A549 (cell line): ENCODE measurements around the gene MCFD2.

Experiments
- BHLHE40 ChIP-seq: IDR thresholded peaks from 2 replicates; pipeline ENCODE4 v1.6.1; 2012; ENCODE audit warnings: low read depth, low read length, inconsistent platforms
- NR3C1 ChIP-seq: fragments of >200 bp; sonication (Bioruptor Twin); formaldehyde crosslinking; IDR thresholded peaks from 3 replicates; pipeline ENCODE4 v1.6.1; 2017
- PHF8 ChIP-seq: fragments of 200-600 bp; sonication (generic); IDR thresholded peaks from 2 replicates; pipeline ENCODE4 v1.6.1; 2016; ENCODE audit warnings: low read depth, mild to moderate bottlenecking, antibody characterized with exemption, moderate library complexity, borderline replicate concordance
- POLR2A ChIP-seq: IDR thresholded peaks from 2 replicates; pipeline ENCODE4 v1.6.1; 2012; ENCODE audit warnings: mild to moderate bottlenecking, low read length
- RAD21 ChIP-seq, 2 experiments: fragments of >200 bp in 1 of 2; sonication (Bioruptor Twin) in 1 of 2; formaldehyde crosslinking in 1 of 2; IDR thresholded peaks in 1 of 2; conservative IDR thresholded peaks in 1 of 2; 2 replicates in 1 of 2; 3 replicates in 1 of 2; pipeline ENCODE4 v1.6.1; 2012 to 2018; ENCODE audit warnings: inconsistent platforms in 1 of 2
- RFX5 ChIP-seq: fragments of 450-650 bp; IDR thresholded peaks from 2 replicates; pipeline ENCODE4 v1.7.1; 2014; ENCODE audit warnings: antibody characterized with exemption, mild to moderate bottlenecking, moderate library complexity
- TP53 ChIP-seq: fragments of 250-450 bp; sonication (Bioruptor Pico); IDR thresholded peaks from 2 replicates; pipeline ENCODE4 v1.5.0; 2021; ENCODE audit warnings: mild to moderate bottlenecking, moderate library complexity
- TF ChIP-seq, protein P1 (sequence below): fragments of >200 bp; sonication (Bioruptor Twin); formaldehyde crosslinking; IDR thresholded peaks from 3 replicates; pipeline ENCODE4 v1.5.1; 2016
- TF ChIP-seq, protein P2 (sequence below): fragments of 250-450 bp; sonication (Bioruptor Pico); IDR thresholded peaks from 2 replicates; pipeline ENCODE4 v1.5.0; 2021; ENCODE audit warnings: mild to moderate bottlenecking, moderate library complexity, borderline replicate concordance
- TF ChIP-seq, protein P3 (sequence below): fragments of >200 bp; sonication (Bioruptor Twin); formaldehyde crosslinking; IDR thresholded peaks from 3 replicates; pipeline ENCODE4 v1.6.1; 2016

DNA sequence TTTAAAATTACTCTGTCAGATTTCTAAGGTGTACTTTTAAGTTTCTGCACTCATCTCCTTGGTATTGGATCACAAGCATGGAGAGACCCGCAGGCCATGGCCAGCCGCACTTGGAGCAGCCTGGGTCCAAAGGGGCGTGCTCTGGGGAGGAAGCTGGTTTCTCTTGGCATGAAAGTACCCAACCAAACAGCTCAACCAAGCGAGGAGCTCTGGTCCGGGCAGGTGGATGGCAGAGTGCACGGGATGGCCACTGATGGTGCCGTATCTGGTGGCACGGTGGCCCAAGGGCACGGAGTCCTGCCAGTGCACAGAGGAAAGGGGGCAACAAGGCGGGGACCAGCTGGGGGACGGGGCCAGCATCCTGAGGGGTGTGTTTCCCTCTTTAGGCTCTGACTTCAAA, 32.2 kb upstream of the MCFD2 start:
- TF ChIP-seq POLR2A: no peak
- TF ChIP-seq RFX5: no peak
- no peak for TF ChIP-seq PHF8
- no peak for TF ChIP-seq NR3C1
- TF ChIP-seq, protein P1, sequence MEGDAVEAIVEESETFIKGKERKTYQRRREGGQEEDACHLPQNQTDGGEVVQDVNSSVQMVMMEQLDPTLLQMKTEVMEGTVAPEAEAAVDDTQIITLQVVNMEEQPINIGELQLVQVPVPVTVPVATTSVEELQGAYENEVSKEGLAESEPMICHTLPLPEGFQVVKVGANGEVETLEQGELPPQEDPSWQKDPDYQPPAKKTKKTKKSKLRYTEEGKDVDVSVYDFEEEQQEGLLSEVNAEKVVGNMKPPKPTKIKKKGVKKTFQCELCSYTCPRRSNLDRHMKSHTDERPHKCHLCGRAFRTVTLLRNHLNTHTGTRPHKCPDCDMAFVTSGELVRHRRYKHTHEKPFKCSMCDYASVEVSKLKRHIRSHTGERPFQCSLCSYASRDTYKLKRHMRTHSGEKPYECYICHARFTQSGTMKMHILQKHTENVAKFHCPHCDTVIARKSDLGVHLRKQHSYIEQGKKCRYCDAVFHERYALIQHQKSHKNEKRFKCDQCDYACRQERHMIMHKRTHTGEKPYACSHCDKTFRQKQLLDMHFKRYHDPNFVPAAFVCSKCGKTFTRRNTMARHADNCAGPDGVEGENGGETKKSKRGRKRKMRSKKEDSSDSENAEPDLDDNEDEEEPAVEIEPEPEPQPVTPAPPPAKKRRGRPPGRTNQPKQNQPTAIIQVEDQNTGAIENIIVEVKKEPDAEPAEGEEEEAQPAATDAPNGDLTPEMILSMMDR: no peak
- TF ChIP-seq BHLHE40: no peak
- no peak for TF ChIP-seq TP53 (CRISPR knock-in tag)
- no peak for TF ChIP-seq RAD21 (conservative IDR thresholded peaks at IDR 0.05 in 1 of 2, IDR thresholded peaks at IDR 0.05 in 1 of 2)
- TF ChIP-seq, protein P2, sequence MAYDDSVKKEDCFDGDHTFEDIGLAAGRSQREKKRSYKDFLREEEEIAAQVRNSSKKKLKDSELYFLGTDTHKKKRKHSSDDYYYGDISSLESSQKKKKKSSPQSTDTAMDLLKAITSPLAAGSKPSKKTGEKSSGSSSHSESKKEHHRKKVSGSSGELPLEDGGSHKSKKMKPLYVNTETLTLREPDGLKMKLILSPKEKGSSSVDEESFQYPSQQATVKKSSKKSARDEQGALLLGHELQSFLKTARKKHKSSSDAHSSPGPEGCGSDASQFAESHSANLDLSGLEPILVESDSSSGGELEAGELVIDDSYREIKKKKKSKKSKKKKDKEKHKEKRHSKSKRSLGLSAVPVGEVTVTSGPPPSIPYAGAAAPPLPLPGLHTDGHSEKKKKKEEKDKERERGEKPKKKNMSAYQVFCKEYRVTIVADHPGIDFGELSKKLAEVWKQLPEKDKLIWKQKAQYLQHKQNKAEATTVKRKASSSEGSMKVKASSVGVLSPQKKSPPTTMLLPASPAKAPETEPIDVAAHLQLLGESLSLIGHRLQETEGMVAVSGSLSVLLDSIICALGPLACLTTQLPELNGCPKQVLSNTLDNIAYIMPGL: no peak
- TF ChIP-seq, protein P3, sequence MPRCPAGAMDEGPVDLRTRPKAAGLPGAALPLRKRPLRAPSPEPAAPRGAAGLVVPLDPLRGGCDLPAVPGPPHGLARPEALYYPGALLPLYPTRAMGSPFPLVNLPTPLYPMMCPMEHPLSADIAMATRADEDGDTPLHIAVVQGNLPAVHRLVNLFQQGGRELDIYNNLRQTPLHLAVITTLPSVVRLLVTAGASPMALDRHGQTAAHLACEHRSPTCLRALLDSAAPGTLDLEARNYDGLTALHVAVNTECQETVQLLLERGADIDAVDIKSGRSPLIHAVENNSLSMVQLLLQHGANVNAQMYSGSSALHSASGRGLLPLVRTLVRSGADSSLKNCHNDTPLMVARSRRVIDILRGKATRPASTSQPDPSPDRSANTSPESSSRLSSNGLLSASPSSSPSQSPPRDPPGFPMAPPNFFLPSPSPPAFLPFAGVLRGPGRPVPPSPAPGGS: no peak
